BLaER1 treated with 17β-estradiol and CSF1 and Interleukin-3, amounts not matched to agents 10 nM and 100 nM (cell line): ENCODE measurements around the gene NIPSNAP3A.

ENCODE experiments used
- H3K27ac ChIP-seq, 11 experiments: shearing (Covaris generic); formaldehyde crosslinking; 2 replicates each; pipeline ENCODE4 v1.8.1; 2022
- H3K27me3 ChIP-seq, 11 experiments: shearing (Covaris generic); formaldehyde crosslinking; 2 replicates each; pipeline ENCODE4 v1.8.1; 2022
- H3K36me3 ChIP-seq, 11 experiments: shearing (Covaris generic); formaldehyde crosslinking; 2 replicates each; pipeline ENCODE4 v1.8.1; 2022
- H3K4me1 ChIP-seq, 10 experiments: shearing (Covaris generic); formaldehyde crosslinking; 2 replicates each; pipeline ENCODE4 v1.8.1; 2022
- H3K4me2 ChIP-seq, 11 experiments: shearing (Covaris generic); formaldehyde crosslinking; 2 replicates each; pipeline ENCODE4 v1.8.1; 2022
- H3K4me3 ChIP-seq, 10 experiments: shearing (Covaris generic); formaldehyde crosslinking; 2 replicates each; pipeline ENCODE4 v1.8.1; 2022
- H3K9ac ChIP-seq, 11 experiments: shearing (Covaris generic); formaldehyde crosslinking; 2 replicates each; pipeline ENCODE4 v1.8.1; 2022
- H3K9me3 ChIP-seq, 11 experiments: shearing (Covaris generic); formaldehyde crosslinking; replicated peaks in 1 of 11; 2 replicates each; pipeline ENCODE4 v1.8.1; 2022
- H4K20me1 ChIP-seq, 11 experiments: shearing (Covaris generic); formaldehyde crosslinking; 2 replicates each; pipeline ENCODE4 v1.8.1; 2022
- Cebpa-rat ChIP-seq, 11 experiments: shearing (Covaris generic); IDR thresholded peaks; 2 replicates each; pipeline ENCODE4 v1.8.1; 2022

Gene NIPSNAP3A

DNA sequence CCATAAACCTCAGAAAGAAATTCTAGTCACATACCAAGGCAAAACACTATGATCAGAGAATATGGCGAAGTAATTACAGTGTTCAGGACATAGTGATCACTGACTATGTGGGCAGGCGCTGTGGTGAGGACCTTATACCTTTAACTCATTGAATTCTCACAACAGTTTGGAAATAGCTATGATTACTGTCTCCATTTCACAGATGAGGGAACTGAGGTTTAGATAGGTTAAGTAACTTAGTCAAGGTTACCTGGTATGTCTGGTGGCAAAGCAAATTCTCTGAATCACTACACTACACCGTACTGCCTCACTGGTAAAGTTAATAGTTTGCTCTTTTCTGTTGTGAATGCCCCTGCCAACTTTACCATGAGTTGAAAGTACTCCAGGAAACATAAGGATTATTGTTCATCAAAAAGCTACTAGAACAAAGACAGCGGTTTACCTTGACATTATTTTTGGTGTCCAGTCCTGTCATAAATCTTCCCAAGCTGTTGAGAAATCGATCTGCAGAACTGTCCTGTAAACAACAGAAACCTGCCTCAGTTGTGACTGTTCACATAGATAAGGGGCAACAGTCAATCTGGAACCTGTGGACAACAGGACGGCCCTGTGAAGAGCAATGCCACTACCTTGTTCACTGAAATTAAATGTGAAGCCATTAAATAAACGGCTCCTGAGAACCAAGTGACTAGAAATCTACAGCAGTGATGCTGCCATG is 52.7 kb downstream of the NIPSNAP3A start:
- peaks cover 0 to 59% (median 11%) of the 10 kb centered on the region in 10 experiments; a peak in 13 of 20 replicates for H3K4me1 ChIP-seq
- no peak for TF ChIP-seq Cebpa-rat (IDR thresholded peaks at IDR 0.05)

DNA sequence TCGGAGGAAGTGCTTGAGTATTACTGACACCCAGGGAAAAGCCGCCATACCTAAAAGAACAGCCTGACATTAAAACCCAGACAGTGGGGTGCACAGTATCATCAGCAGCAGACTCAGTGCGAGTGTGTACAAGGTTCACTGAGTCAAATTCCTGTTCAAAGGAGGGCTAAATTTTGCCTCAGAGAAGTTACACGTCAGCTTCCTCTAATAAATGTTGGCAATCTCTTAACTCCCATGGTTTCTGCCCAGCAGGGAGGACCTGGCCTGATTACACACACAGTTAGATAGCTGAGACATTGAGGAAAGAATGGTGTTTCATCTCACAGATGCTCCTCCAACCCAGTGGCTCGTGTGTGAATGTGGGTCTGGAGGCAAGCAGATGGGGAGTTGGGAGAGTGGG is 54.6 kb downstream of the NIPSNAP3A start:
- Histone ChIP-seq H3K4me3 (no peak overlapping the region), H3K36me3 (peaks cover 99 to 100% (median 100%) of the 10 kb centered on the region in 11 experiments), H3K4me1 (peaks cover 0 to 40% (median 0%) of the 10 kb centered on the region in 10 experiments; a peak in 6 of 20 replicates), H3K27ac (no peak overlapping the region), H3K9ac (no peak overlapping the region), H3K4me2 (no peak overlapping the region), H3K27me3 (no peaks in the 10 kb centered on the region), H4K20me1 (peaks cover 16 to 100% (median 65%) of the 10 kb centered on the region in 11 experiments; a peak in 18 of 22 replicates), H3K9me3 (no peaks in the 10 kb centered on the region)
- TF ChIP-seq Cebpa-rat (IDR thresholded peaks at IDR 0.05), result no peak

More for the DNA sequence above, 52.7 kb downstream of the NIPSNAP3A start:
- Histone ChIP-seq H3K4me3 (no peak overlapping the region), H3K36me3 (peaks cover 99 to 100% (median 100%) of the 10 kb centered on the region in 11 experiments), H3K27ac (no peak overlapping the region), H3K27me3 (no peaks in the 10 kb centered on the region), H3K4me2 (peak overlapping the region in 1 of 11 experiments; percentile 21; a peak in 1 of 22 replicates), H3K9ac (no peak overlapping the region; a peak in 1 of 22 replicates), H3K9me3 (no peaks in the 10 kb centered on the region), H4K20me1 (peaks cover 17 to 100% (median 69%) of the 10 kb centered on the region in 11 experiments; a peak in 19 of 22 replicates)

DNA sequence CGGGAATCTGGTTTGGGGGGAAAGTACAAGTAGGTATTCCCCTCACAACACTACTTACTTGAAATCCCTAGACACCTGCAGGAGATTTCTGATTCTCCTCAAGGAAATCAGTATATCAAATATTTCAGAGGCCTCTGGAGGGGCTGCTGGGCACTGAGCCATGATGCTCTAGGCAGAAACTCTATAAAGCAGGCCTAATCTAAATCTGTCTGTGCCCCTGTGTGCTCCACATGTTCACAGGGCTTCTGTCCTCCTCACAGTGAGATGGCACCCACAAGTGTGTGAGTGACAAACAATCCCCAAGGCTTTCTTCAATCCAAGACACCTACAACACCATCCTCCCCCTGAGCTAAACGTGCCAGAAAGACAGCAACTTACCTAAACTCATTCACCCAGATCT is 55.4 kb downstream of the NIPSNAP3A start:
- Histone ChIP-seq H4K20me1 (peaks cover 16 to 100% (median 66%) of the 10 kb centered on the region in 11 experiments; a peak in 18 of 22 replicates), H3K4me2 (no peak overlapping the region), H3K4me3 (no peak overlapping the region), H3K36me3 (peaks cover 97 to 100% (median 99%) of the 10 kb centered on the region in 11 experiments), H3K9me3 (no peaks in the 10 kb centered on the region), H3K27me3 (no peaks in the 10 kb centered on the region), H3K4me1 (peaks cover 0 to 36% (median 0%) of the 10 kb centered on the region in 10 experiments; a peak in 6 of 20 replicates), H3K9ac (no peak overlapping the region), H3K27ac (no peak overlapping the region)
- no peak for TF ChIP-seq Cebpa-rat (IDR thresholded peaks at IDR 0.05)

DNA sequence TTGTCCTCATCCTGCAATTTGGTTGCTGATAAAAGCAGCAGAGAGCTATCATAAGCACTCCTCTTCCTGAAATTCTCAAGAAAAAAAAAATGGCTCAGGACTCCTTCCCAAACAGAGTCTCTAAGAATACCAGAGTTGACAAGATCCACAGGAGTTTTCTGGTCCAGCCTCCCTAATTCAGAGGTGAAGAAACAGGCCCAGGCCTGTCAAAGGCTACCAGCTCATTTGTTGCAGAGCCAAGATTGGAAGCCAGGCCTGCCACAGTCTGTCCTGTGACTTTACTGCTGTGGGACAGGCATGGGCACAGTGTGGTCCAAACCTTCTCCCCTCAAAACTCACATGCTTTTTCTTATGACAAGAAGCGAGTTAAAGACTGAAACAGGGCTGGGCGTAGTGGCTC is 58.0 kb downstream of the NIPSNAP3A start:
- no peaks in the 10 kb centered on the region for H3K9me3 ChIP-seq
- no peak overlapping the region for H3K4me2 ChIP-seq
- H3K4me1 ChIP-seq, result peaks cover 0 to 13% (median 0%) of the 10 kb centered on the region in 10 experiments; a peak in 2 of 20 replicates
- H3K9ac ChIP-seq, result no peak overlapping the region
- peaks cover 22 to 100% (median 67%) of the 10 kb centered on the region in 11 experiments; a peak in 18 of 22 replicates for H4K20me1 ChIP-seq
- H3K36me3 ChIP-seq, result peaks cover 98 to 100% (median 99%) of the 10 kb centered on the region in 11 experiments
- no peak overlapping the region for H3K27ac ChIP-seq
- no peak for TF ChIP-seq Cebpa-rat (IDR thresholded peaks at IDR 0.05)
- H3K4me3 ChIP-seq, result no peak overlapping the region
- H3K27me3 ChIP-seq, result no peaks in the 10 kb centered on the region

DNA sequence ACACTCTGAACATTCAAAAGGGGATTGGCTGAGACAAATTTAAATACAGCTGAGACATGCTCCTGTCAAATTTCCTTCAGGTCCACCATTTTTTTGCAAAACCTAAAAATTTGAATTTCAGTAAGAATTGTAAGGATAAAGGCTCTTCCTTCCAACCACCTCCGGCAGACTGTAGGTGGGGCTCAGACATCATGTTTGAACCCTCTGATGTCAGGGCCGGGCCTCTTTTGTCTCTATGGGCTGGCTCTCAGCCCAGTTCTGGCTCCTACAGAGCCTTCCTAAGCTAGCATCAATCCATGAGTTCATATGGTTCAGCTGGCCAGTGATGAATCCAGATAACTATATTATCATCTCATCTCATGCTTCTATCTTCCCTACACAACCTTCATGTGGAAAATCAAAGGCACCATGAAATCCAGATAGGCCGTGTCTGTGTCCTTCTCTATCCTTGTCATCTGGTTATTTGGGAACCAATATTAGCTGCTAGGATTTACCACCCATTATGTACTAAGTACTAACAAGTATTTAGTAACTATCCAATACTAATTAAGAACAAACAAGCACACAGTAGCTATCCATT is 60.6 kb downstream of the NIPSNAP3A start:
- Histone ChIP-seq H3K9ac (no peak overlapping the region), H3K4me2 (no peak overlapping the region), H3K9me3 (no peaks in the 10 kb centered on the region), H3K27ac (no peak overlapping the region), H3K4me1 (no peaks in the 10 kb centered on the region; a peak in 2 of 20 replicates), H3K4me3 (no peak overlapping the region), H3K36me3 (peaks cover 98 to 100% (median 99%) of the 10 kb centered on the region in 11 experiments), H4K20me1 (peaks cover 16 to 100% (median 78%) of the 10 kb centered on the region in 11 experiments), H3K27me3 (no peaks in the 10 kb centered on the region)
- TF ChIP-seq Cebpa-rat (IDR thresholded peaks at IDR 0.05), result no peak
